Activated CD8-positive, alpha-beta memory T cell treated with anti-CD3 and anti-CD28 coated beads, Interleukin-2, amount 50 U/mL, for 24 hours (primary cell): ENCODE results near the gene AOC3.

Experiments used
- DNase-seq: peaks from one replicate; pipeline ENCODE4 v3.0.0-alpha.2; 2020; ENCODE audit errors: extremely low read depth

The AOC3 gene

DNA sequence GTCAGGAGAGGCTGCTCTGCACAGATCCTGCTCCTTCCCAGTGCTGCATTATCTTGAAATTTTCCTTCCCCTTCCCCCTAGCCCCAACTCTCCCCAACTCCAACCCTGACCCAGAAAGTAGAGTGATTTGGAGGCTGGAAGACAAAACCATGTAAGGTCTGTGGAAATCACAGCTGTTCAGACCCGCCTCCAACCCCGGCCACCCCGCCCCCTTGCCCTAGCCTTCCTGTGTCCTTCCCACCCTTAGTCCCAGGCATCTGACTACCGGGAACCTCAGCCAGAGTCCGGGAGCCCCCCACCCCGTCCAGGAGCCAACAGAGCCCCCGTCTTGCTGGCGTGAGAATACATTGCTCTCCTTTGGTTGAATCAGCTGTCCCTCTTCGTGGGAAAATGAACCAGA is at the start of gene AOC3:
TSS of gene AOC3 (plus strand) at position 246 of the 400 bp plus-strand sequence. CDS start at position 391, 145 bp downstream.
- DNase-seq, result no peak

DNA sequence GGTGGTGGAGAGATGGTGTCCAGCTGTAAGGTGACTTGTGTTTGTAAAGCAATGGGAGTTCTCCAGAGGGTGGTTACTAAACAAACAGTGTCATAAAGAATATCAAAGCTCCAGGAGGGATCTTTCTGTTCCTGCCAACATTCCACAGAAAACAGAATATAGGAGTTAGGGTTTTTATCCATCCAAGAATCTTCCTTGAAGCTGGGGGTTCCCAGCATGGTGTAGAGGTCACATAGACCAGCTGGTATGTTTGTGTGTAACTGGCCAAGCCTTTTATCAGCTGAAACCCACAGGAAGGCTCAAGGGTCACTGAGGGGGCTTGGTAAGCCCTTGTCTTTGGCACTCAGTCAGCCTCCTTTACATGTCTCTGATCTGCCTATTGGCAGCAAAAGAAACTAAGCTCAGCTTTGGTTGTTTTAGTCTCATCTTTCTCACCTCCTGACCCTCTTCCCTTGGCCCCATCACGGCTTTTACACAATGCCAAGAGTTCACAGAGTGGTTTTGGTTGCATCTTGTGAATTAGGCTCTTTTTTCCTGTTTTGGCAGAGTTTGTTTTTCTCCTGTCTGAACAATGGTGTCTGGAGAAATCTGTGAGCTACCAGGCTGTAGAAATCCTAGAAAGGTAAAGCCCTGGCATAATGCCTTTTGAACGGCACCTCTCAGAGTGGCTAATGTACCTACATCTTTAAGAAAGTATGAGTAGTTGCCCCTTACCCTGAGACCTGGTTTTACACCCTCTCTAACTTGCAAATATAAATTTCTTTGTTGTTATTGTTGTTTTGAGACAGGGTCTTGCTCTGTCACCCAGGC is 47.7 kb upstream of the AOC3 start:
- DNase-seq, result no peak

GRCh38 chr17:42804918-42805367 is 46.1 kb upstream of the AOC3 start:
- DNase-seq, result no peak

DNA sequence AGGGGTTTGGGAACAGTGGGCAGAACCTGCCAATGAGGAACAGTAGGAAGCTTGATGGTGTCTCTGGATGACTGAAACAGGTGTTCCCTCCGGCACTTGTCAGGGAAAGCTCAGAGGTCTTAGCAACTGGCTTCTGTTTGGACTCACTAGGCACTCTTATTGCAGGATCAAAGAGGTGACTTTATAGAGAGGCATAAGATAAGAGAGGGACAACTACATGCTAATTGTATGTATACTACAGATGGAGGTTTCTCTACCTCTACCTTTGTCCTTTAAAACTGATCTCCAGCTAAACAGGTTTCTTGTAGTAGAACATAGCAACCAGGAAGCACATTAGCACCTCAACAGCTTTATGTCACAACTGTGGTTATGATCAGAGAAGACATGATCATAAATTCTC is 44.8 kb upstream of the AOC3 start:
- DNase-seq, result no peak

- no peak for DNase-seq
Measured at GRCh38 chr17:42809250-42809649, 41.7 kb upstream of the AOC3 start.

DNA sequence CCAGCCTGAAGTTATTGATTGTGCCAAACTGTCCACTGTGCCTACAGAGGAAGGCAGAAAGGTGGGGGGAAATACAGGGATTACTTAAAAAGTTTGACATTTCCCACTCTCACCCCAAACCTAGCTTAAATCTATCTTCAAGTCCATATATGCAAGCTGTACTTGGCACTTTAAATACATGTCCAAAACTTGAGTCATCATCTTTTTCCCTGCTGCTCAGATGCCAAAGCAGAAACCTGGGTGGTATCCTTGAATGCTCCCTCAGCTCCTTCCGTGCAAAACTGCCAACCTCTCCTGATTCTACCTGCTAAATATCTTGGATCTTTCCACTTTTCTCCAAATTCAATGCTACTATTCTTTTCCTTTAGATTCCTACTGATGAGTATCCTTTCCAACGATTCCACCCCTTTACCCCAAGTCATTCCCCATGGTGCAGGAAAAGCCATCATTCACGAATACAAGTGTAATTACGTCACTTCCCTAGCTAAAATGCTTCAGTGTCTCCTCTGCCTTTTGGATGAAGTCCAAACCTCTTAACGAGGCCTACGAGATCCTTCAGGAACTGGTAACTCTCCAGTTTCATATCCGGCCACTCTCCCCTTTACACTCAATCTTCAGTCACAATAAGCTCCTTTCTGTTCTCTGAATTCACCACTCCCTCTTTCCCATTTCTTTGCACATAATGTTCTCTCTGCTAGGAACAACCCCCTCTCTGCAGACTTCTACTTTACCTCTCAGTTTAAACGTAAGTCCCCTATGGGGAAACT is 36.2 kb upstream of the AOC3 start:
- DNase-seq, result no peak

GRCh38 chr17:42817866-42818265 is 33.1 kb upstream of the AOC3 start:
- no peak for DNase-seq

GRCh38 chr17:42818379-42818778 is 32.6 kb upstream of the AOC3 start:
- DNase-seq, result no peak

GRCh38 chr17:42819939-42820535 is 31.0 kb upstream of the AOC3 start:
- DNase-seq, result peak; percentile 30

DNA sequence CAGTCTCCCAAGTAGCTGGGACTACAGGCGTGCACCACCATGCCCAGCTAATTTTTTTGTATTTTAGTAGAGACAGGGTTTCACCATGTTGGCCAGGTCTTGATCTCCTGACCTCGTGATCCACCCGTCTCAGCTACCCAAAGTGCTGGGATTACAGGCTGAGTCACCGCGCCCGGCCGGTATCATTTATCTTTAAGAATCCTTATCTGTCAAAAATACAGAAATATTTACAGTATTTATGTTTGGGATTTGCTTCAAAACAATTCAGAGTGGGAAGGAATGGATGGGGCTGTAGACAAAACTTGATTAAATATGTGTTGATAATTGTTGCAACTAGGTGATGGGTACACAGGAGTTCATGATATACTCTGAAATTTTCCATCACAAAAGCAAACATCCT is 29.8 kb upstream of the AOC3 start:
- no peak for DNase-seq

DNA sequence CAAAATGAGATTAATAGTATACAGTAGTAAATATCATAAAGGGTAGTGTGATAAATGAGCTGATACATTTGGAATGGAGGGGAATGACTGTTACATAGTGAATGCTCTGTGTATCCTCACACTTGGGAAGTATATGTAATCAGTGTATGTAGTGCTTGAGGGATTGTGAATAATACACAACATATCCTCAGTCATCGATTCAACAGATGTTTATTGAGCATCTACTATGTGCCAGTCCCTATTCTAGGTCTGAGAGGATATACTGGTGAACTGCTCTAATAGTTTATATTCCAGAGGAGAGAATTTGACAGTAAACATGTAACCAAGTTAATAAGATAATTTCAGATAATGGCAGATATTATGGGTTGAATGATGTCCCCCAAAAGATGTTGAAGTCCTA is 23.5 kb upstream of the AOC3 start:
- no peak for DNase-seq

- no peak for DNase-seq
Measured at GRCh38 chr17:42830971-42831370, 20.0 kb upstream of the AOC3 start.

DNA sequence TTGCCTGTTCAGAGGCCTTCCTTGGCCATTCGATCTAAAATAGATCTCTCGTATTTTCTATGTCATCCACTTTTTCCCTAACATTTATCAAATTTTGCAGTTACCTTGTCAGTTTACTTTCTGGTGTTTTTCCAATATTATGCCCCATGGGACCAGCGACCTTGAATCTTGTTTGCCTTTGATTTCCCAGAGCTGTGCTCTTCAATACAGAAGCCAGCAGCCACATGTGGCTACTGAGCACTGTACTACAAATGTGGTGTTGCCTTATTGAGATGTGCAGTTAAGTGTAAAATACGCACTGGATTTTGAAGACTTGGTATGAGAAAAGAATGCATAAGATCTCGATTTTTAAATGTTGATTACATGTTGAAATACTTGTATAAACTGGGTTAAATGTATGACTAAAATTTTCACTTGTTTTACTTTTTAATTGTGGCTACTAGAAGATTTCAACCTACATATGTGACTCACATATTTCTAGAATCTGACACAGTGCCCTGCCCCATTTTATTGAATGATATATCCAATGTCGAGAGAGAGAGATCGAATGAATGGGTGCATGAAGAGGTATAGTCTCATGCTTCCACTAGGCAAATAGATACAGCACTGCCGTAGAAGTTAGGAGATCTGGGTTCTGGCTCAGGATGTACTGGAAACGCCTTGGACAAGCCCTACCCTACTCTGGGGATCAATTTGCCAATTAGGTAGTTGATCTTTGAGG is 18.6 kb upstream of the AOC3 start:
- no peak for DNase-seq

- DNase-seq, result peak; percentile 82
Measured at GRCh38 chr17:42832934-42833766, 17.8 kb upstream of the AOC3 start, which contains the start of gene PSME3. Gene PSME3 (plus strand): TSS chr17:42833397. CDS start chr17:42833632, 235 bp downstream.

DNA sequence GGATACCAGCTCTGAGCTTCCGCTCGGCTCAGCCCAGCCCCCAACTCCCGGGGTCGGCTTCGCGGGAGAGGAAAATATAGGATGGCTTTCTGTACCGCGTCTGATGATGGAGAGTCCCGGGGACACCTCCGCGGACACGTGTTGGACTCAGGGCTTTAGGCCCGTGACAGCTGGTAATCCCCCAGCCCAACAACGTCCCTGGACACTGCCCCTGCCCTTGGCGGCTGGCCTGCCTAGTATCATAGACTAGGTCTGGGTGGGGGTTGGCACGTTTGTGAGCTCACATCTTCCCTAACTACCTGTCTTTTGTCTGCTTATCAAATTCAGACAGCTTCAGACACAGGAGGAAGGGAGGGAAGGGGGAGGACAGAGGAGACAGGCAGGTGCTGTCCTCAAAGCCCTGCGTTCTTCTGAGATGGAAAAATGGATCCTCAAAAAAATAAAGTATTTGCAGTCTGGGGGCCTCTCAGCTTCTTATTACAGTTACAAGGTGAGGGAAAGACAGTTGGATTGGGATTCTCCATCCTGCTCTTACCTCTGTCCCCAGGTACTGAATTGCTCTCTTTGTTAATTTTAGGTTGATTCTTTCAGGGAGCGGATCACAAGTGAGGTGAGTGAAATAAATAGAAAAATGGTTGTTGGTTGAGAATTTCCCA is 17.1 kb upstream of the AOC3 start:
- DNase-seq, result no peak

- no peak for DNase-seq
Measured at GRCh38 chr17:42835732-42836131, 15.3 kb upstream of the AOC3 start.

DNA sequence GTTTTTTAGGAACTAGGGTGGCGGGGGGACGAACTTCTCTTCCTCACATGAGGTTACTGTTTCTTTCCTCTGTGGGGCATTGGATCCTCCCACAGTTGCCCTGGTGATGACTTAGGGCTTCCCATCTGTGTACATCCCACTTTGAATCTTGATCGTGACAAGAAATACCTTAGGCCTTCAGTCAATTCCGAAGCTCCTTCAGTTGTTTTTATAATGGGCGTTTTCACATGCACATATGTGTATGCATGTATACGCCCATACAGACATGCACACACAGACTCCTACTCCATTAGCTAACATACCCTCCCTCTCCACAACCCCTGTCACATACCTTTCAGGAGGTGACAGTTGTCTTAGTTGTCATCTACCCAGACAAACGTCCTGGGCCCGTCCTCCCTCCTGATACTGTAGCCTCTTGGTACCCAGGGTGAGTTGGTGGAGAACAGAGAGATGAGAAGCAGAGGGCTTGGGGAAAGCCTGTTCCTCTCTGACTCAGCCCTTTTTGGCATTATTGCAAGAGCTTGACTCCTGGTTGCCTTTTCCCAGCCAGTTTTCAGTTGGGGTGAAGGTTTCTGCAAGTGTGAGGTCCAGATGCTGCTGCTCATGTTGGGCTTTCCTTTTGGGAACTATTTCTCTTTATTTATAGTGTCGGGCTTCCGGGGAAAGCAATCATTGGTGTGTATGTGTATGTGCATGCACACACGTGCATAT is 8.9 kb upstream of the AOC3 start:
- no peak for DNase-seq

- DNase-seq, result no peak
Measured at GRCh38 chr17:42843358-42843934, 7.6 kb upstream of the AOC3 start.

DNA sequence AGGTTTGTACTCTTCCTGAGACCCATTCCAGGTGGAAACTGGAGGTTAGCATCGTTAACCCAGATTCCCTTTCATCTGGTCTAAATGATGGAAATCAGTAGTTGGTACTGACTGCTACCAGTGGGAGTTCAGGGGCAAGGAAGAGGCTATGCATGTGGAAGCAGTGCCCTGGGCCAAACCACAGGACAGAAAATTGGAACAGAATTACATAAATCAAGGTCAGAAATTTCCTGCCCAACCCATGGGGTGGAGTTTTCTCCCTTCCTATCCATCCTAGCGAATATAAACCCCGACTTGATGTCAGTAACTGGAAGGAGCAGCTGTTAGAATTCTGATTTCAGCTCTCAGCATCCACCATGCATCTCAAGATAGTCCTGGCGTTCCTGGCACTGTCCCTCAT is 6.7 kb upstream of the AOC3 start, which contains the start of gene AOC2:
TSS of gene AOC2 (plus strand) at position 310 of the 400 bp plus-strand sequence. CDS start at position 357, 47 bp downstream.
- DNase-seq, result no peak
